Measurements from ENCODE around the gene UBASH3A.
A peak's percentile ranks its signal among the peaks of the same experiment; 100 is the strongest.

UBASH3A gene

DNA sequence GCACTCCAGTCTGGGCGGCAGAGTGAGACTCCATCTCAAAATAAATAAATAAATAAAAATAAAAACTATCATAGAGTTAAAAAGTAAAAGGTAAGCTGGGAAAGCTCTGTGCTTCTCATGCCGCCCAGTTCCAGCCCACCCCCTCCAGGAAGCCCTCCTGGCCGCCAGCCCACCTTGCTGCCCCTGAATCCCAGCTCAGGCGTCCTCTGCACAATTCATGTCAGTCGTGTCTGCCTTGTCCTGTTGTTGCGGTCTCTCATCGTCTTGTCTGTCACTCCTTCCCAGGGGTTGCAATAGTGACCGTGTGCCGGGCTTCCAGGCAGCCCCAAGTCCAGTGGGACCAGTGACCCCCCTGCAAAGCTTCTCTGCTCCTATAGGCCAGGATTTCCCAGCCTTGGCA lies 48.2 kb downstream of the UBASH3A start:
- Histone ChIP-seq H3K9ac (ENCODE audit: low read length) (no peak overlapping the region), H3K14ac (ENCODE audit: low read length) (no peak overlapping the region)

DNA sequence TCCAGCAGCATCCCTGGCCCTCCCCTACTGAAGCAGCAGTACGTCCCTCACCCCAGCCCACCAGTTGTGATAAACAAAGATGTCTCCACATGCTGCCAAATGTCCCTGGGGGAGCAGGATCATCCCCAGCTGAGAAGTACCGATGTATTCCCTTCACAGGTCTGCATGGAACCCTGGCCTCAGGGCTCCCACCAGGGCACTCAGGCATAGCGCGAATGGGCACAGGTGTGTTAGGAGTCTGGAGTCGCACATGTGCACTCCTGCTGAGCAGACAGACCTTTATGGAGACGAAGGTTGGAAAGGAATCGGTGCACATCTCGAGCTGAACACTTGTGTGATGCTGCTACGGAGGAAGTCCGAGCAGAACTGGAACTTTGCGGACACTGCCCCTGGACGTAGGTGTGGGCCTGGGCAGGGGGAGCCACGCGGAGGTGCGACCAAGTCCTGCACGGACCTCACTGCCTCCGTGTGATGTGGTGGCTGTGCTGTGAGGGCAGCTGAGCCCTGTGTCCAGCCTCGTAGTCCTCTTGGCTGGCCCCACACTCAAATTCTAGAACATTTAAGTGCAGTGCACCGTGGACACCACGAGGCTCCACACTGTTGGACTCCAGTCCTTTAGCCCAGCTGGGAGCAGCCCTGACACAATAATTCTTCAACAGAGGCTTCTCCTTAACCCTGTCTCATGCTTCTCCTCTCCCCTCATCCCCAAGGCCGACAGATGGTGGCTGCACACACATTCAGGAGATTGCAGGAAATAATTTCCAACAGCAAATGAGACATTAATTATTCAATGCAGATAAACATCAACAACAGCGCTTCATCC lies 48.9 kb downstream of the UBASH3A start:
- no peak overlapping the region for H3K4ac ChIP-seq (ENCODE audit: low read depth, low read length)

More for the DNA sequence above, 48.2 kb downstream of the UBASH3A start:
- Histone ChIP-seq H3K9me3 (ENCODE audit: insufficient read depth, low read depth, low read length) (peaks cover 3% of the 10 kb centered on the region), H4K8ac (ENCODE audit: low read depth, low read length) (no peak overlapping the region), H4K12ac (ENCODE audit: low read depth, low read length) (no peak overlapping the region), H3K27me3 (ENCODE audit: insufficient read depth, low read length) (no peaks in the 10 kb centered on the region), H3K79me1 (ENCODE audit: low read length) (no peaks in the 10 kb centered on the region), H2AFZ (ENCODE audit: insufficient read depth, low read length, poor library complexity) (no peak overlapping the region), H2AK5ac (ENCODE audit: low read length) (no peak overlapping the region), H3K4me2 (ENCODE audit: low read length) (no peak overlapping the region), H2BK120ac (ENCODE audit: insufficient read depth, low read length, poor library complexity) (no peak overlapping the region), H3K4me3 (ENCODE audit: low read depth, low read length) (no peak overlapping the region), H3K4me1 (ENCODE audit: control insufficient read depth in 1 of 2, insufficient read depth in 2 of 2, low read length in 2 of 2) (peaks cover 0 to 2% of the 10 kb centered on the region in 2 experiments), H4K91ac (ENCODE audit: low read depth, low read length) (no peak overlapping the region), H3K18ac (ENCODE audit: low read length) (no peak overlapping the region), H3K79me2 (ENCODE audit: control insufficient read depth, insufficient read depth, low read length, poor library complexity) (no peaks in the 10 kb centered on the region), H3K27ac (ENCODE audit: low read depth, low read length) (no peak overlapping the region), H2BK5ac (ENCODE audit: low read depth, low read length, poor library complexity) (no peak overlapping the region), H3K4ac (ENCODE audit: low read depth, low read length) (no peak overlapping the region), H3K23ac (ENCODE audit: low read length) (no peak overlapping the region), H3K36me3 (ENCODE audit: control insufficient read depth in 1 of 2, insufficient read depth in 2 of 2, low read length in 2 of 2) (no peaks in the 10 kb centered on the region), H2BK12ac (ENCODE audit: low read length) (no peak overlapping the region)
- DNase-seq = no peak
- no CpG with 5 or more reads among the region's 9 CpGs for WGBS (ENCODE audit: extremely low coverage, insufficient coverage, insufficient read length)

DNA sequence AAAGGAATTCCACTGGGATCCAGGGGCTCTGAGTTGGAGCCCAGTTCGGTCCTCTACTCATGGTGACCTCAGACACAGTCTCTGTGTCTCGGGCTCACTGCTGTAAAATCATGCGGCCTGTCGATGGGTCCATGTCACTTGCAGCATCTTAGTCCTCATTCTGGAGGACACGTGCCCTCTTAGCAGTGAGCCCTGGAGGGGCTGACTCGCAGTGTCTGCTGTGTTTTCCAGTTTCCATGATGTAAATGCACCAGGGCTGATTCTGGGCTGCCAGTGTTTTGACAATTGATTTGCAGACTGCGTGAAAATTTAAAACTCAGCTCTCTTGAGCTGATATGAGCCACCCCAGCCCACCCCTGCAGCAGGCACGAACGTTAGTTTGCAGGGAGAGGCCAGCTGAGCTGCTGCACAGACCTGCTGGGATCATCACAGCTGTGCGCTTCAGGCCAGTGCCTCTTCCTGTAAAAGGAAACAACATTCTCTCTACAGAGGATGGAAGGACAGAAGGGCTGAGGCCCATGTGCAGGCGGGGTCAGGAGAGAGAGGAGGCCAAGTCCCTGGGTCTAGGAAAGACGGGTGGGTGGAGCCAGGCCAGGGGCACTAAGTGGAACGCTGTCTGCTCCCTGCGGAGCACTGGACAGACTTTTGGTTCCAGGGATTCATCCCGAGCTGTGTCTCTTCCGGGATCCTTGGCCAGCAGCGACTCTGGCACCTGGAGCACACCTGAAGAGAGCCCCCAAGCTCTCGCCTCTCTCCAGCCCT lies 49.7 kb downstream of the UBASH3A start:
- Histone ChIP-seq H3K23ac (ENCODE audit: low read length) (no peak overlapping the region), H3K4ac (ENCODE audit: low read depth, low read length) (no peak overlapping the region), H3K36me3 (ENCODE audit: control insufficient read depth in 1 of 2, insufficient read depth in 2 of 2, low read length in 2 of 2) (no peaks in the 10 kb centered on the region), H3K79me2 (ENCODE audit: control insufficient read depth, insufficient read depth, low read length, poor library complexity) (no peaks in the 10 kb centered on the region), H3K9ac (ENCODE audit: low read length) (no peak overlapping the region), H2BK12ac (ENCODE audit: low read length) (no peak overlapping the region), H3K9me3 (ENCODE audit: insufficient read depth, low read depth, low read length) (no peaks in the 10 kb centered on the region), H2BK5ac (ENCODE audit: low read depth, low read length, poor library complexity) (no peak overlapping the region), H2BK120ac (ENCODE audit: insufficient read depth, low read length, poor library complexity) (no peak overlapping the region), H3K14ac (ENCODE audit: low read length) (no peak overlapping the region), H3K27ac (ENCODE audit: low read depth, low read length) (no peak overlapping the region), H3K4me2 (ENCODE audit: low read length) (no peak overlapping the region), H4K91ac (ENCODE audit: low read depth, low read length) (no peak overlapping the region), H3K27me3 (ENCODE audit: insufficient read depth, low read length) (no peaks in the 10 kb centered on the region), H3K79me1 (ENCODE audit: low read length) (no peaks in the 10 kb centered on the region), H3K4me3 (ENCODE audit: low read depth, low read length) (no peak overlapping the region), H2AFZ (ENCODE audit: insufficient read depth, low read length, poor library complexity) (no peak overlapping the region), H2AK5ac (ENCODE audit: low read length) (no peak overlapping the region), H4K12ac (ENCODE audit: low read depth, low read length) (no peak overlapping the region), H3K18ac (ENCODE audit: low read length) (no peak overlapping the region), H3K4me1 (ENCODE audit: control insufficient read depth in 1 of 2, insufficient read depth in 2 of 2, low read length in 2 of 2) (peaks cover 0 to 2% of the 10 kb centered on the region in 2 experiments), H4K8ac (ENCODE audit: low read depth, low read length) (no peak overlapping the region)
- WGBS (ENCODE audit: extremely low coverage, insufficient coverage, insufficient read length) = no CpG with 5 or more reads among the region's 18 CpGs
- no peak for DNase-seq

More for the DNA sequence above, 48.9 kb downstream of the UBASH3A start:
- Histone ChIP-seq H2BK120ac (ENCODE audit: insufficient read depth, low read length, poor library complexity) (no peak overlapping the region), H3K9ac (ENCODE audit: low read length) (no peak overlapping the region), H2AK5ac (ENCODE audit: low read length) (no peak overlapping the region), H3K79me2 (ENCODE audit: control insufficient read depth, insufficient read depth, low read length, poor library complexity) (no peaks in the 10 kb centered on the region), H2AFZ (ENCODE audit: insufficient read depth, low read length, poor library complexity) (no peak overlapping the region), H3K4me3 (ENCODE audit: low read depth, low read length) (no peak overlapping the region), H3K14ac (ENCODE audit: low read length) (no peak overlapping the region), H3K9me3 (ENCODE audit: insufficient read depth, low read depth, low read length) (peaks cover 3% of the 10 kb centered on the region), H3K18ac (ENCODE audit: low read length) (no peak overlapping the region), H2BK5ac (ENCODE audit: low read depth, low read length, poor library complexity) (no peak overlapping the region), H2BK12ac (ENCODE audit: low read length) (no peak overlapping the region), H3K27ac (ENCODE audit: low read depth, low read length) (no peak overlapping the region), H3K36me3 (ENCODE audit: control insufficient read depth in 1 of 2, insufficient read depth in 2 of 2, low read length in 2 of 2) (no peaks in the 10 kb centered on the region), H3K4me2 (ENCODE audit: low read length) (no peak overlapping the region), H3K27me3 (ENCODE audit: insufficient read depth, low read length) (no peaks in the 10 kb centered on the region), H4K12ac (ENCODE audit: low read depth, low read length) (no peak overlapping the region), H4K8ac (ENCODE audit: low read depth, low read length) (no peak overlapping the region), H4K91ac (ENCODE audit: low read depth, low read length) (no peak overlapping the region), H3K79me1 (ENCODE audit: low read length) (no peaks in the 10 kb centered on the region), H3K4me1 (ENCODE audit: control insufficient read depth in 1 of 2, insufficient read depth in 2 of 2, low read length in 2 of 2) (peaks cover 0 to 2% of the 10 kb centered on the region in 2 experiments), H3K23ac (ENCODE audit: low read length) (peak overlapping the region; percentile 15)
- no CpG with 5 or more reads among the region's 22 CpGs for WGBS (ENCODE audit: extremely low coverage, insufficient coverage, insufficient read length)
- no peak for DNase-seq

DNA sequence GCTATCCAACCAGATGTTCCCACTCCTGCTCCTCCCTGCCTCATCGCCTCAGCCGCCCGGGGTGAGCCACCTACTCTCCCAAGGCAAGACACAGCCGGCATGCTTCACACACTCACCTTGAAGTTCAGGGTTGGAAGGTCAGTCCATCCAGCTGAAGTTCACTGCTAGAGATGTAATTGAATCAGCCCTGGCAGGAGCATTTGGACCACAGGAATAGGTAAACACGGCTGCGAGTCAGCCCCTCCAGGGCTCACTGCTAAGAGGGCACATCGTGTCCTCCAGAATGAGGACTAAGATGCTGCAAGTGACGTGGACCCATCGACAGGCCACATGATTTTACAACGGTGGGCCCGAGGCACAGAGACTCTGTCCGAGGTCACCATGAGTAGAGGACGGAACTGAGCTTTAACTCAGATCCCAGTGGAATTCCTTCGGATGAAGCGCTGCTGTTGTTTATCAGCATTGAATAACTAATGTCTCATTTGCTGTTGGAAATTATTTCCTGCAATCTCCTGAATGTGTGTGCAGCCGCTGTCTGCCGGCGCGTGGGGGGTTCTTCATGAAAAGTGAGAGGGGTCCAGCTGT lies 50.4 kb downstream of the UBASH3A start:
- Histone ChIP-seq H3K4me1 (ENCODE audit: control insufficient read depth in 1 of 2, insufficient read depth in 2 of 2, low read length in 2 of 2) (peaks cover 0 to 2% of the 10 kb centered on the region in 2 experiments), H3K4me3 (ENCODE audit: low read depth, low read length) (no peak overlapping the region), H3K27ac (ENCODE audit: low read depth, low read length) (no peak overlapping the region), H2BK5ac (ENCODE audit: low read depth, low read length, poor library complexity) (no peak overlapping the region), H3K9ac (ENCODE audit: low read length) (no peak overlapping the region), H2AFZ (ENCODE audit: insufficient read depth, low read length, poor library complexity) (no peak overlapping the region), H3K4me2 (ENCODE audit: low read length) (no peak overlapping the region), H4K8ac (ENCODE audit: low read depth, low read length) (no peak overlapping the region), H3K79me2 (ENCODE audit: control insufficient read depth, insufficient read depth, low read length, poor library complexity) (no peaks in the 10 kb centered on the region), H3K18ac (ENCODE audit: low read length) (no peak overlapping the region), H2AK5ac (ENCODE audit: low read length) (no peak overlapping the region), H3K4ac (ENCODE audit: low read depth, low read length) (no peak overlapping the region), H3K27me3 (ENCODE audit: insufficient read depth, low read length) (no peaks in the 10 kb centered on the region), H3K9me3 (ENCODE audit: insufficient read depth, low read depth, low read length) (no peaks in the 10 kb centered on the region), H2BK12ac (ENCODE audit: low read length) (no peak overlapping the region), H2BK120ac (ENCODE audit: insufficient read depth, low read length, poor library complexity) (no peak overlapping the region), H3K14ac (ENCODE audit: low read length) (no peak overlapping the region), H4K12ac (ENCODE audit: low read depth, low read length) (no peak overlapping the region), H3K23ac (ENCODE audit: low read length) (no peak overlapping the region), H3K79me1 (ENCODE audit: low read length) (no peaks in the 10 kb centered on the region), H3K36me3 (ENCODE audit: control insufficient read depth in 1 of 2, insufficient read depth in 2 of 2, low read length in 2 of 2) (no peaks in the 10 kb centered on the region), H4K91ac (ENCODE audit: low read depth, low read length) (no peak overlapping the region)
- DNase-seq = no peak
- WGBS (ENCODE audit: extremely low coverage, insufficient coverage, insufficient read length) = no CpG with 5 or more reads among the region's 19 CpGs
